Activated naive CD4-positive, alpha-beta T cell treated with anti-CD3 and anti-CD28 coated beads, Interleukin-2, amount 10 ng/mL, durations not matched to agents 5 hours and 36 hours (primary cell): ENCODE measurements around the gene GATA2. TPM values are rescaled to one million over a fixed set of nuclear protein-coding genes. Genes with fewer than 3 reads are reported as not detected.

Experiments
- total RNA-seq, 2 experiments: library from RNA; stranded (reverse); gene quantifications; one replicate each; pipeline ENCODE4 v1.2.3, GENCODE V29; 2021

Gene GATA2
- not detected for total RNA-seq

DNA sequence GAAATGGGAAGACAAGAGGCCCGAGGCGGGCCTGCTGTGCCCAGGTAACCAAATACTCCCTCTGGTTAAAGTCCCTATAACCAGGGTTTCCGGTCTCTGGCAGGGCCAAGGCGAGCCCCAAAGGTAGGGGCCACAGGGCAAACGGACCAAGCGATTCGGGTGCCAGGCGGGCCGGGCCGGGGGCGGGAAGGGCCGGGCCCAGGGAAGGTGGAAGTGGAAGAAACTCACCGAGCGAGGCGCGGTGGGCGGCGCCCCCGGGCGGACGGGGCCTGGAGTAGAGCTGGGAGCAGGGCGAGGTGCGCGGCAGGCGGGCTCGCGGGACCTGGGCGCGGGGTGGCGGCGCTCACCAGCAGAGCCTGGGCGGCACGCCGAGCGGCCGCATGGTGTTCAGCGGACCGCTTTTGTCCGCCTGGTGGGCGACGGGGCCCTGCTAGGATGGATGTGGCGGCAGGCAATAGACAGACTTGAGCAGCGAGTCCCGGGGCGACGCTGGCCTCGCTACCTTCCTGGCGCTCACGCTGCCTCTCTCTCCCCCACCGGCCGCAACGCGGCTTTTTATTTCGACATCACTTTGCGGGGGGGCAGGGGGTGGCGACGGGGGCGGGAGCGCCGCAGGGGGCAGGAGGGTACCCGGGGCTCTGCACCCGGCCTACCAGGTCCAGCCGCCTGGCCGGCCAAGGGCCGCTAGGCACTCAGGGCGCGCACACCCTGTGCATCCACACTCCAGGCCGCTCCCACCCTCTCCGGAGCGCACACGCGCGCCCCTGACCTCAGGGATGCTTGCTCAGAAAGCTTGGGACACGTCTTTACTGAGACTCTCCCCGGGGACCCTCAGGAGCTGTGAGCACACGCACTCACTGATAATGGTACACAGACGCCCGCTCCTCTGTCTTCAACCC, at the start of gene GATA2:
GATA2 (minus strand) TSS at position 531 of the 899 bp plus-strand sequence. CDS start 6,170 bp downstream, outside the sequence.

DNA sequence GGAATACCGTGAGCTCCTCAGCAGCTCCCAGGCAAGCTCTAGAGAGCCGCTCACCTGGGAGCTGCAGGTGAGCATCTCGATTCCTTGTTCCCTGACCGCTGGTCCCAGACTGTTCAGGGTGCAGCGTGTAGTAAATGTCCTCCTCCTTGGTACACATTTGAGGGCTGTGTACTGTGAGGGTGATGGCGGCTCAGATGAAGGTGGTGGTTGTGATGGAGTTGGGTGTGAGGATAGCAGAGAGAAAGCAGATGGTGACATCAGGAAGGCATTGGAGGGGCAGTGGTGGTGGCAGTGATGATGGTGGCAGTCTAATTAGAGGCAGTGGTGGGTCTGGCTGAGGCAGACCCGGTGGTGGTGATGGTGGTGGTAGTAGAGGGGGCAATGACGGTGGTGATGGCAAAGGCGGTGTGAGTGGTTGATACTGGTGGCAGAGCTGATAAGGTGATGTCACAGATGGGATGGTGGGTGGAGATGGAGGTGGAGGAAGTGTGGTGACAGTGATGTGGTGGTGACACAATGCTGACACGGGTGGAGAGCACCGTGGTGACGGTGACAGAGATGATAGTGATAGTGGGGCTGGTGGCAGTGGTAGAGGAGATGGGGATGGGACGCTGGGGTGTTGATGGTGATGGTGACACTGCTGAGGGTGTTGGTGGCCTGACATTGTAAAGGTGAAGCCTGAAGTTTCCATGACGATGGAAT, 26.0 kb downstream of the GATA2 start, which contains the start of gene DNAJB8:
DNAJB8 (minus strand) TSS at position 51 of the 702 bp plus-strand sequence. CDS start 3,645 bp downstream, outside the sequence.

Other genes starting within 250 kb of the GATA2 start
- gene DNAJB8, start 26.3 kb downstream of the GATA2 start, total RNA-seq = not detected
- gene RPN1, start 157.6 kb upstream of the GATA2 start, total RNA-seq = 100 to 1,000 TPM; 145 to 146 TPM
- 100 to 1,000 TPM; 208 to 219 TPM for gene RAB7A, start 233.0 kb upstream of the GATA2 start, total RNA-seq